SJCRH30 (cell line): ENCODE measurements around the gene PTPN2. TPM values are rescaled to one million over a fixed set of nuclear protein-coding genes. Genes with fewer than 3 reads are reported as not detected.
"Not testable (repeated sequence)": the region's sequence is repeated elsewhere in the genome, so short reads cannot be mapped to it uniquely, and the experiment has no call there.

ENCODE experiments used
- DNase-seq, 2 experiments: peaks; one replicate each; pipeline ENCODE4 v3.0.0-alpha.2; 2015 to 2020
- H3K27ac ChIP-seq: fragments of 250-450 bp; sonication (Bioruptor Pico); 2 replicates; pipeline ENCODE4 v1.5.1; 2020; ENCODE audit warnings: mild to moderate bottlenecking, moderate library complexity
- H3K27me3 ChIP-seq: fragments of 250-450 bp; sonication (Bioruptor Pico); 2 replicates; pipeline ENCODE4 v1.5.1; 2020; ENCODE audit warnings: mild to moderate bottlenecking, moderate library complexity
- H3K36me3 ChIP-seq: fragments of 250-450 bp; sonication (Bioruptor Pico); 2 replicates; pipeline ENCODE4 v1.5.1; 2020; ENCODE audit warnings: mild to moderate bottlenecking, moderate library complexity
- H3K4me1 ChIP-seq: fragments of 250-450 bp; sonication (Bioruptor Pico); 2 replicates; pipeline ENCODE4 v1.5.1; 2020; ENCODE audit warnings: mild to moderate bottlenecking, moderate library complexity
- H3K4me3 ChIP-seq: fragments of 250-450 bp; sonication (Bioruptor Pico); 2 replicates; pipeline ENCODE4 v1.5.1; 2020; ENCODE audit warnings: mild to moderate bottlenecking, moderate library complexity
- H3K9me3 ChIP-seq: fragments of 250-450 bp; sonication (Bioruptor Pico); replicated peaks from 2 replicates; pipeline ENCODE4 v1.5.1; 2020; ENCODE audit warnings: mild to moderate bottlenecking, moderate library complexity
- total RNA-seq: library from RNA; depleted of rRNA; stranded (reverse); fragments of >200 nt; shearing (Covaris generic); gene quantifications from 2 replicates; pipeline ENCODE4 v1.2.3, GENCODE V29; 2014

Gene PTPN2
- total RNA-seq, 1 experiment from 2014 or later = 23.5 TPM

DNA sequence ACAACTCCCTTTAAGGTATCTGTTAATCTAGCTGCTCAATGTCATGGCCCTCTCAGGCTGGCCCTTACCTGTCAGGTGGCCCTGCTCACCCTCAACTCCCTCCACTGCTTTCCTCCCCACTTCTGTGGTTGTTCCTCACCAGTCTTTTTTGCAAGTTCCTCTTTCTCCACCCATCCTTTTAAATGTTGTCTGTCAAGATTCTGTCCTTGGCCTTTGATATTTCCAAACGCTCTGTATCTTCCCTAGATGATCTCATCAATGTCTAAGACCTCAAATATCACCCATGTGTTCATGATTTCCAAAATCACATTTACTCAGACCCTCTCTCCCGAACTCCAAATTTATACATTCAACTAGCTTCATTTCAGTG, 3.5 kb downstream of the PTPN2 start:
- Histone ChIP-seq H3K27me3 (no peaks in the 10 kb centered on the region), H3K36me3 (no peaks in the 10 kb centered on the region), H3K4me1 (peaks cover 4% of the 10 kb centered on the region; the same call in 1 of the 2 replicates), H3K9me3 (no peaks in the 10 kb centered on the region), H3K4me3 (no peak overlapping the region), H3K27ac (no peak overlapping the region)
- no peak for DNase-seq

DNA sequence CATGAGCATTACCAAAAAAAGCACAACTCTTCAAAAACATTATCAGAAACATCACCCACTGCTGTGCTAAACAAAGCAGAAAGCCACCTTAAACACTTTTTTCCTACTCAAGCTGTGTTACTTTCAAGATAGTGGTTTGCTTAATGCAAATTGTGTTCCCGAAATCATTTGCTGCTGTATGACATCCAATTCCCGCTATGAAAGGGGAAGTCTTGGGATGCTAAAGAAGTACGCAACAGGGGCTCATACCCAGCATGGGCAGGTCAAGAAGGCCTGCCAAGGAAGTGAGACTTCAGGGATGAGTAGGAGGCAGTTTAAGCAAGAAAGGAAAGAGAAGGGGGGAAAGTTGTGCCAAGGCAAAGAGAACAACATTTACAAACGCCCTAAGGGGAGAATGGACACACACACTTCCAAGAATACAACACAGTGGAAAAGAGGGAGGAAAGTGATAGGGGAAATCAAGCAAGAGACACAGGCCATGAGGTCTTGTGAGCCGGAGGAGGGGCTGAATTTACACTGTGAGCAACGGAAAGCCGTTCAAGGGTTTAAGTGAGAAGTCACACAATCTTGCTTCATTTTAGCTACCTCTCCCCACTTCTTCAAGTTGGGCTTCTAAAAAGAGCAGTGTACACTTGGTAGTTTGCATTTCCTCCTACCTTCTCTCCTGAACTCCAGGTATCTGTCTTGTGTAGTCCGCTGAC, 4.0 kb downstream of the PTPN2 start:
- Histone ChIP-seq H3K4me3 (no peak overlapping the region), H3K9me3 (no peaks in the 10 kb centered on the region), H3K4me1 (peaks cover 4% of the 10 kb centered on the region; the same call in 1 of the 2 replicates), H3K27me3 (no peaks in the 10 kb centered on the region), H3K36me3 (no peaks in the 10 kb centered on the region), H3K27ac (no peak overlapping the region)
- no peak for DNase-seq

DNA sequence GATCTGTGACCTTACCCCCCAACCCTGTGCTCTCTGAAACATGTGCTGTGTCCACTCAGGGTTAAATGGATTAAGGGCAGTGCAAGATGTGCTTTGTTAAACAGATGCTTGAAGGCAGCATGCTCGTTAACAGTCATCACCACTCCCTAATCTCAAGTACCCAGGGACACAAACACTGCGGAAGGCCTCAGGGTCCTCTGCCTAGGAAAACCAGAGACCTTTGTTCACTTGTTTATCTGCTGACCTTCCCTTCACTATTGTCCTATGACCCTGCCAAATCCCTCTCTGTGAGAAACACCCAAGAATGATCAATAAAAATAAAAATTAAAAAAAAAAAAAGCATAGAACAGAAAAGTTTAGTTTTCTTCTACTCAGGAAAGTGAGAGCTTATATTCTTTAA, 9.0 kb downstream of the PTPN2 start:
- H3K27ac ChIP-seq, H3K9me3 ChIP-seq, DNase-seq, H3K27me3 ChIP-seq, H3K4me3 ChIP-seq, H3K4me1 ChIP-seq, H3K36me3 ChIP-seq: not testable (repeated sequence)

DNA sequence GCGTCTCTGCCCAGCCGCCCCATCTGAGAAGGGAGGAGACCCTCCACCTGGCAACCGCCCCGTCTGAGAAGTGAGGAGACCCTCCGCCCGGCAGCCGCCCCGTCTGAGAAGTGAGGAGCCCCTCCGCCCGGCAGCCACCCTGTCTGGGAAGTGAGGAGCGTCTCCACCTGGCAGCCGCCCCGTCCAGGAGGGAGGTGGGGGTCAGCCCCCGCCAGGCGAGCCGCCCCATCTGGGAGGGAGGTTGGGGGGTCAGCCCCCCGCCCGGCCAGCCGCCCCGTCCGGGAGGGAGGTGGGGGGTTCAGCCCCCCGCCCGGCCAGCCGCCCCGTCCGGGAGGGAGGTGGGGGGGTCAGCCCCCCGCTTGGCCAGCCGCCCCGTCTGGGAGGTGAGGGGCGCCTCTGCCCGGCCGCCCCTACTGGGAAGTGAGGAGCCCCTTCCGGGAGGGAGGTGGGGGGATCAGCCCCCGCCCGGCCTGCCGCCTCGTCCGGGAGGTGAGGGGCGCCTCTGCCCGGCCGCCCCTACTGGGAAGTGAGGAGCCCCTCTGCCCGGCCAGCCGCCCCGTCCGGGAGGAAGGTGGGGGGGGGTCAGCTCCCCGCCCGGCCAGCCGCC, 10.0 kb downstream of the PTPN2 start:
- not testable (repeated sequence) for H3K36me3 ChIP-seq, H3K27ac ChIP-seq, H3K27me3 ChIP-seq, DNase-seq, H3K4me3 ChIP-seq, H3K4me1 ChIP-seq, H3K9me3 ChIP-seq

DNA sequence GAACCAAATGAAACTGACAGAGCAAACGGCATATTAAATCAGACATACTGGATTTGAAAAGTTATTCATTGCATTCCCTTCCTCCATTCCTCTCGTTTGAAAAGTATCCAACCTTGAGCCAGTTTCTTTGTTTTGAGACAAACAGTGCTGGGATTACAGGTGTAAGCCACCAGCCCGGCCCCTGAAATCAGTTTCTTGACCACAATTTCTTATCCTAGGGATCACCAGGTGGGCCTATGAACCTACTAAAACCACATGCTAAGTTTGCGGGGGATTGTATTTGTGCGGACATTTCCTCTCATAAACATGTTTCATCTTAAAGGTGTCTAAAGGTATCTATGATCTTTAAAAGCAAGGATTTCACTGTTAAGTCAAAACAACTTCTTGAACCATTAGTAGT, 11.6 kb downstream of the PTPN2 start:
- Histone ChIP-seq H3K4me3 (no peak overlapping the region), H3K9me3 (no peaks in the 10 kb centered on the region), H3K27me3 (no peaks in the 10 kb centered on the region), H3K4me1 (no peaks in the 10 kb centered on the region), H3K27ac (no peak overlapping the region), H3K36me3 (no peaks in the 10 kb centered on the region)
- no peak for DNase-seq

DNA sequence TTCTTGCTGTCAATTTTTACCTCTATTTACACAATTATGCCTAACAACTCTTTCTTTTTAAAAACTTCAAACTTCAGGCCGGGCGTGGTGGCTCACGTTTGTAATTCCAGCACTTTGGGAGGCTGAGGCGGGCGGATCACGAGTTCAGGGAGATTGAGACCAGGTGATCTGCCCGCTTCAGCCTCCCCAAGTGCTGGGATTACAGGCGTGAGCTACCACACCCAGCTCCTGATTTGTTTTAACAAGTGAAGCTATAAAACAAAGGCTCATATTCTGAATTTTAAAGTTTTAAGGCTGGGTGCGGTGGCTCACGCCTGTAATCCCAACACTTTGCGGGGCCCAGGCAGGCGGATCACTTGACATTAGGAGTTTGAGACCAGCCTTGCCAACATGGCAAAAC, 15.5 kb downstream of the PTPN2 start:
- no peak overlapping the region for H3K4me3 ChIP-seq
- no peaks in the 10 kb centered on the region for H3K27me3 ChIP-seq
- H3K4me1 ChIP-seq = no peaks in the 10 kb centered on the region
- H3K36me3 ChIP-seq = no peaks in the 10 kb centered on the region
- no peak overlapping the region for H3K27ac ChIP-seq
- no peak for DNase-seq
- H3K9me3 ChIP-seq = no peaks in the 10 kb centered on the region

DNA sequence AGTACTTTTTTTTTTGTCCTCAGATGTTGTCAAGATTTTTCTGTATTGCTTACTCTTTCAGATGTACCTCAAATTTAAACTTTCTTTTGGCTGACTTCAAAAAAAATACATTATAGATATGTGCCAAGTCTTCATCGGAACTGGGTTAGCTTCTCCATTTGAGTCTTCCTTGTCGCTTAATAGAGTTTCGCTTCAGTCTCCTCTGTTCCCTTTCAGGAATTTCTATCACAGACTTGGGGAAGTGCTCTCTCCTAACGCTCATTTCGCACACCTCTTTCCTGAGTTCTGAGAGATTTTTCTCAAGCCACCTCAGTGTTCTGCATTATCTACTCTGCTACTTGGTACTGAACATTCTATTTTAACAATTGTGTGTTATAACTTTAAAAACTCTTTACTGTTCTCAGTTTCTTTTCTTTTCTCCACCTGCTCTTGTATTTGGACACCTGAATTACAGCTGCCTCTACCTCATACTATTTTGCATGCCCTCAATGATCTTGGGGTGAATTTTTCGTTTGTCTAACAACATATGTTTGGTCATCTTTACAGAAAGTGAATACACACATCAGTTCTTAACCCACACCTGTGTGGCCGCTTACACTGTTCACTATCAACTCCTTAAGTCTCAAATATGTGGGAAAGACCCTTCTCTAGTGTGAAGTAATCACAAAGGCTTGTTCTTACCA, 16.5 kb downstream of the PTPN2 start:
- no peaks in the 10 kb centered on the region for H3K27me3 ChIP-seq
- no peaks in the 10 kb centered on the region for H3K4me1 ChIP-seq
- H3K36me3 ChIP-seq = no peaks in the 10 kb centered on the region
- DNase-seq = no peak
- H3K9me3 ChIP-seq = no peaks in the 10 kb centered on the region
- no peak overlapping the region for H3K4me3 ChIP-seq
- no peak overlapping the region for H3K27ac ChIP-seq

DNA sequence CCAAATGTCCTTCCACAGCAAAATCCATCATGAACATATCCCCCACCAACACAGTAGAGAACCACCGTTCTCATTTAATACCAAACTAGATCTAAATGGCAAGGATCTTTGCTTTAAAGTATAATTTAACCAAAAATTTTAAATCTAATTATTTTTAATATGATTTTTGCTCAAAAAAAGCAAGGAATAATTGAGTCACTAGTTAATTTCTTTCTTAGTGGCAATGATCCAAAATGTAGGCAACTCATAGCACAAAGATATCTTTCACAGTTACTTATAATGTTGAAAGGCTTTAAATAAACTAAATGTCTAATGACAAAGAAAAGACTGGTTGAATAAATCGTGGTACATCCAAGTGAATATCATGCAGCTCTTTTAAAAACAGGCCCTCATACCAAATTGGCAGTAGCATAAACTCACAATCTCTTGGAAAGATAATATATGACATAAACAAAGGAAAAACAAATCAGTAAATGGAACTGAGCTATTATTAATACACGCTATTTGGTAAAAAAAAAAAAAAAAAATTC, 20.3 kb downstream of the PTPN2 start:
- no peaks in the 10 kb centered on the region for H3K9me3 ChIP-seq

DNA sequence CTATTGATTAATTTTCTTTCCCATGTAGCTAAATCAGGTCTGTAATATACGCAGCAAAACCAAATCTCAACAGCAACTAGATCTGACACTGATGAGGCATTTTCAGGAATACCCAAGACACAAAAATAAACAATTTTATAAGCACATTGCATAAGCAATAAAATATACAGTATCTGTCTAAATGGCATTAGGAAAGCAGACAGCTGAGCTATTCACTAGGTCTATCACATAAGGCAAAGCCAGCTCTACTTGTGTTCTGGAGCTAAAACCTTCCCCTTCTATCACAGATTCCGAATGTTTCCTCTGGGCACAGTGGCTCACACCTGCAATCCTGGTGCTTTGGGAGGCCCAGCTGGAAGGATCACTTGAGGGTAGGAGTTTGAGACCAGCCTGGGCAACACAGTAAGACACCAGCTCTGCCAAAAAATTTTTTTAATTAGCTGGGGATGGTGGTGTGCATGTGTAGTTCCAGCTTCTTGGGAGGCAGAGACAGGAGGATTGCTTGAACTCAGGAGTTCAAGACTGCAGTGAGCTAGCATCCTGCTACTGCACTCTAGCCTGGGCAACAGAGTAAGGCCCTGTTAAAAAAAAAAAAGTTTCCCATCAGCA, 21.1 kb downstream of the PTPN2 start:
- H3K27me3 ChIP-seq = no peaks in the 10 kb centered on the region
- H3K9me3 ChIP-seq = no peaks in the 10 kb centered on the region
- no peaks in the 10 kb centered on the region for H3K36me3 ChIP-seq
- DNase-seq = no peak
- no peaks in the 10 kb centered on the region for H3K4me1 ChIP-seq
- H3K27ac ChIP-seq = no peak overlapping the region
- H3K4me3 ChIP-seq = no peak overlapping the region

More for the DNA sequence above, 20.3 kb downstream of the PTPN2 start:
- Histone ChIP-seq H3K27me3 (no peaks in the 10 kb centered on the region), H3K27ac (no peak overlapping the region), H3K4me3 (no peak overlapping the region), H3K4me1 (no peaks in the 10 kb centered on the region), H3K36me3 (no peaks in the 10 kb centered on the region)
- no peak for DNase-seq

DNA sequence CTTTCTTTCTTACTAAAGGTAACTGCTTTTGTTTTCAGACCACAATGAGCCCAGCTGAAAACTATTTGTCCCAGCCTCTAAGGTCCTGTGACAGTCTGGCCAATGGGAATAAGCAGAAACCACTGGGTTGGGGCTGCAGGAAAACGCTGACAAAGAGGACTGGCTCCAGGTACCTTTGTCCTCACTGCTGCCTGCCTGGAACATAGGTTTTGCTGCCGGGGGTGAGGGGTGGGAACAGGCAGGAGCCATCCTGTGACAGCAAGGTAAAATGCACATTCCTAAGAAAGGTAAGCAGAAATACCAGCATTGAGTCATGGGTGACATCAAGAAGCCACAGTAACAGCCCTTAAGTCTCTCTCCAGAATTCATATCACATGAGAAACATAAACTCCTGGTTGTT, 21.6 kb downstream of the PTPN2 start:
- DNase-seq = no peak
- no peaks in the 10 kb centered on the region for H3K9me3 ChIP-seq
- H3K27ac ChIP-seq = no peak overlapping the region
- no peaks in the 10 kb centered on the region for H3K4me1 ChIP-seq
- no peak overlapping the region for H3K4me3 ChIP-seq
- H3K27me3 ChIP-seq = no peaks in the 10 kb centered on the region
- H3K36me3 ChIP-seq = no peaks in the 10 kb centered on the region

DNA sequence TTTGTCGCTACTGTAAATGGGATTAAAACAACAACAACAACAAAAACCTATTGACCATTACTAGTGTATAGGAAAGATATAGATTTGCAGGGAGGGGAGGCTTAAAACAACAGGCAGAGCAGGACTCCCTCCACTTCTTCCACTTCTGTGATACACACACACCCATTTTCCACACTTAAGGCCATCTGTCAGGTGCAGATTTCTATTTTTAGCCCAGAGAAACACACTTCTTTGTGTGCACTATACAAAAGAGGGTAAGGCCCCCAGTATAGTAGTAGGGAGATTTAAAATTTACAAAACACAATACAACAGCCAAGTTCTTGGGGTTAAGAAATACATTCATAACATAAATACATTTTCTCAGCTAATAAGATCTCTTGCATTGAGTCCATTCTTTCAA, 22.4 kb downstream of the PTPN2 start:
- H3K27ac ChIP-seq = no peak overlapping the region
- H3K9me3 ChIP-seq = no peaks in the 10 kb centered on the region
- H3K4me3 ChIP-seq = no peak overlapping the region
- no peaks in the 10 kb centered on the region for H3K4me1 ChIP-seq
- H3K36me3 ChIP-seq = no peaks in the 10 kb centered on the region
- DNase-seq = no peak
- H3K27me3 ChIP-seq = no peaks in the 10 kb centered on the region

DNA sequence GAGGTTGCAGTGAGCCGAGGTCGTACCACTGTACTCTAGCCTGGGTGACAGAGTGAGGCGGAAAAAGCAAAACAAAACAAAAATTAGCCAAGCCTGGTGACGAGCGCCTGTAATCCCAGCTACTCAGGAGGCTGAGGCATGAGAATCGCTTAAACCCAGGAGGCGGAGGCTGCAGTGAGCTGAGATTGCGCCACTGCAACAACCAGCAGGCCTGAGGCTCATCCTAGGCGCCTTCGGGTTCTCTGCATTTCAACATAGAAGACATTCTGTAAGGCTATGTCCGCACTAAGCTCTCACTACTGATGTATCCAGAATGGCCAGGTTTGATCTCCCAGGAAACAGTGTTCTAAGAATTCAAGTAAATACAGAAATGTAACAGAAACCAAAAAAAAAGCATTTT, 23.5 kb downstream of the PTPN2 start:
- H3K4me1 ChIP-seq = no peaks in the 10 kb centered on the region
- H3K9me3 ChIP-seq = no peaks in the 10 kb centered on the region
- H3K4me3 ChIP-seq = no peak overlapping the region
- H3K27ac ChIP-seq = no peak overlapping the region
- no peak for DNase-seq
- H3K36me3 ChIP-seq = no peaks in the 10 kb centered on the region
- no peaks in the 10 kb centered on the region for H3K27me3 ChIP-seq

DNA sequence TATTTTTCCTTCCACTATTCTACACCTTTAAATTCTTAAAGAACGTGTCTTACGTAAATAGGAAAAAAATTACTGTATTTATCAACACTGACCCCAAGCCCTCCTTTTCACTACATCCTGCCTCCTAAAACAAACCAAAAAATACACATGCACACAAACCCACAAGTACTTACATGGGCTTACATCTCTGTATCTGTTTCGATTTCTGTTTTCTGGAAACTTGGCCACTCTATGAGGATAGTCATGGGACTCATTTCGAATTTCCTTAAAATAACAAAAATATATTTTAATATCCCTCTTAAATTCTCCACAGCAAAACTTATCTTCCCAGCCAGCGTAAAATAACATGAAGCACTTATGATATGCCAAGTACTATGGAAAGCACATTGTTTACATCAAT, 25.0 kb downstream of the PTPN2 start:
- DNase-seq = no peak
- Histone ChIP-seq H3K27me3 (no peaks in the 10 kb centered on the region), H3K4me1 (no peaks in the 10 kb centered on the region), H3K27ac (no peak overlapping the region), H3K4me3 (no peak overlapping the region), H3K36me3 (no peaks in the 10 kb centered on the region), H3K9me3 (no peaks in the 10 kb centered on the region)

DNA sequence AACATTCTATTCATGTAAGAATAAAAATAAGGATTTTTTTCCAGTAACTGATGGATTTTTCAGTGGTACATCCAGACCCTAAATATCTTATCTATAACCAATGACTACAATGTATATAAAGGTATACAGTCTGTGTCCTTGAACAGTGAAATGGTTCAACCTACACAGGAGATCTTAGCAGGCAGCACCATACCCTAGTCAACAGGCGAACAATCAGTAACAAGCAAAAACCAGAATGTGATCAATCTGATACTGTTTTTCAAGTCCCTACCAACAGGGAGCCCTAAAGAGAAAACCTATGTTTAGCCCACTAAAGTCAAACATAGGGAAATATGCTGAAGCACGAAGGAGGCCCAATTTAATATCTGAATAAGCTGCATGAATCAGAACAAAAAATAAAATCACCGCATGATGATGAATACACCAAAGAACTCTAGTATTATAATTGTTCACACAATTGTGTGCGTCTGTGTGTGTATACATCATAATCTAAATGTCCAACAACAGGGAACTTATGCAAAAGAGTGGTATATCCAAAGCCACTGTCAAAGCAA, 26.0 kb downstream of the PTPN2 start:
- no peak for DNase-seq
- Histone ChIP-seq H3K27me3 (no peaks in the 10 kb centered on the region), H3K4me1 (no peaks in the 10 kb centered on the region), H3K4me3 (no peak overlapping the region), H3K36me3 (no peaks in the 10 kb centered on the region), H3K27ac (no peak overlapping the region), H3K9me3 (no peaks in the 10 kb centered on the region)
